HEK293 (cell line): ENCODE data around the gene PGPEP1.

Source experiments
- KLF1 ChIP-seq: fragments of 450-650 bp; formaldehyde crosslinking; IDR thresholded peaks from 2 replicates; pipeline ENCODE4 v1.5.1; 2016; ENCODE audit warnings: missing biosample characterization, missing genetic modification characterization
- KLF9 ChIP-seq: fragments of 450-650 bp; formaldehyde crosslinking; IDR thresholded peaks from 2 replicates; pipeline ENCODE4 v1.5.1; 2016; ENCODE audit warnings: missing biosample characterization, missing genetic modification characterization, low read depth
- SP3 ChIP-seq: fragments of 450-650 bp; formaldehyde crosslinking; IDR thresholded peaks from 2 replicates; pipeline ENCODE4 v1.5.1; 2016; ENCODE audit warnings: missing biosample characterization, missing genetic modification characterization
- SP7 ChIP-seq: fragments of 450-650 bp; formaldehyde crosslinking; IDR thresholded peaks from 2 replicates; pipeline ENCODE4 v1.5.1; 2016; ENCODE audit warnings: missing biosample characterization, missing genetic modification characterization
- ZBTB20 ChIP-seq: fragments of 450-650 bp; formaldehyde crosslinking; IDR thresholded peaks from 2 replicates; pipeline ENCODE4 v1.5.1; 2016; ENCODE audit warnings: missing biosample characterization, missing genetic modification characterization
- ZBTB7A ChIP-seq: fragments of 450-650 bp; formaldehyde crosslinking; IDR thresholded peaks from 2 replicates; pipeline ENCODE4 v1.5.1; 2016; ENCODE audit warnings: low read depth, missing biosample characterization, missing genetic modification characterization
- ZFP69B ChIP-seq: fragments of 450-650 bp; formaldehyde crosslinking; IDR thresholded peaks from 2 replicates; pipeline ENCODE4 v1.5.1; 2016; ENCODE audit warnings: missing biosample characterization, missing genetic modification characterization
- ZNF133 ChIP-seq: fragments of 450-650 bp; formaldehyde crosslinking; IDR thresholded peaks from 2 replicates; pipeline ENCODE4 v1.5.1; 2016; ENCODE audit warnings: missing biosample characterization, missing genetic modification characterization
- ZNF16 ChIP-seq: fragments of 450-650 bp; formaldehyde crosslinking; IDR thresholded peaks from 2 replicates; pipeline ENCODE4 v1.5.1; 2016; ENCODE audit warnings: low read depth, missing biosample characterization, missing genetic modification characterization
- ZNF2 ChIP-seq: fragments of 450-650 bp; formaldehyde crosslinking; IDR thresholded peaks from 2 replicates; pipeline ENCODE4 v1.5.1; 2016; ENCODE audit warnings: missing biosample characterization, missing genetic modification characterization
- ZNF202 ChIP-seq: fragments of 450-650 bp; formaldehyde crosslinking; IDR thresholded peaks from 2 replicates; pipeline ENCODE4 v1.5.1; 2016; ENCODE audit warnings: missing biosample characterization, missing genetic modification characterization, borderline replicate concordance
- ZNF433 ChIP-seq: fragments of 450-650 bp; formaldehyde crosslinking; IDR thresholded peaks from 2 replicates; pipeline ENCODE4 v1.5.1; 2016; ENCODE audit warnings: missing biosample characterization, missing genetic modification characterization, low read depth
- ZNF600 ChIP-seq: fragments of 450-650 bp; formaldehyde crosslinking; IDR thresholded peaks from 2 replicates; pipeline ENCODE4 v1.5.1; 2016; ENCODE audit warnings: missing biosample characterization, missing genetic modification characterization
- ZNF629 ChIP-seq: fragments of 450-650 bp; formaldehyde crosslinking; IDR thresholded peaks from 2 replicates; pipeline ENCODE4 v1.5.1; 2017; ENCODE audit warnings: missing biosample characterization, missing genetic modification characterization
- TF ChIP-seq, protein P1 (sequence below): fragments of 450-650 bp; formaldehyde crosslinking; IDR thresholded peaks from 2 replicates; pipeline ENCODE4 v1.5.1; 2016; ENCODE audit warnings: missing biosample characterization, missing genetic modification characterization
- TF ChIP-seq, protein P2 (sequence below): fragments of 450-650 bp; formaldehyde crosslinking; IDR thresholded peaks from 2 replicates; pipeline ENCODE4 v1.5.1; 2016; ENCODE audit warnings: missing biosample characterization, missing genetic modification characterization
- TF ChIP-seq, protein P3 (sequence below): fragments of 450-650 bp; formaldehyde crosslinking; IDR thresholded peaks from 2 replicates; pipeline ENCODE4 v1.5.1; 2016; ENCODE audit warnings: missing biosample characterization, missing genetic modification characterization
- TF ChIP-seq, protein P4 (sequence below): fragments of 450-650 bp; formaldehyde crosslinking; IDR thresholded peaks from 2 replicates; pipeline ENCODE4 v1.5.1; 2016; ENCODE audit warnings: missing biosample characterization, missing genetic modification characterization
- TF ChIP-seq, protein P5 (sequence below): fragments of 450-650 bp; formaldehyde crosslinking; IDR thresholded peaks from 2 replicates; pipeline ENCODE4 v1.5.1; 2016; ENCODE audit warnings: missing biosample characterization, missing genetic modification characterization
- TF ChIP-seq, protein P6 (sequence below): fragments of 450-650 bp; formaldehyde crosslinking; IDR thresholded peaks from 2 replicates; pipeline ENCODE4 v1.5.1; 2016; ENCODE audit warnings: missing biosample characterization, missing genetic modification characterization, borderline replicate concordance
- TF ChIP-seq, protein P7 (sequence below): fragments of 450-650 bp; formaldehyde crosslinking; IDR thresholded peaks from 2 replicates; pipeline ENCODE4 v1.5.1; 2016; ENCODE audit warnings: missing biosample characterization, missing genetic modification characterization
- TF ChIP-seq, protein P8 (sequence below): IDR thresholded peaks from 2 replicates; pipeline ENCODE4 v1.6.1; 2011; ENCODE audit warnings: mild to moderate bottlenecking, low read depth, low read length, borderline replicate concordance

PGPEP1 gene

DNA sequence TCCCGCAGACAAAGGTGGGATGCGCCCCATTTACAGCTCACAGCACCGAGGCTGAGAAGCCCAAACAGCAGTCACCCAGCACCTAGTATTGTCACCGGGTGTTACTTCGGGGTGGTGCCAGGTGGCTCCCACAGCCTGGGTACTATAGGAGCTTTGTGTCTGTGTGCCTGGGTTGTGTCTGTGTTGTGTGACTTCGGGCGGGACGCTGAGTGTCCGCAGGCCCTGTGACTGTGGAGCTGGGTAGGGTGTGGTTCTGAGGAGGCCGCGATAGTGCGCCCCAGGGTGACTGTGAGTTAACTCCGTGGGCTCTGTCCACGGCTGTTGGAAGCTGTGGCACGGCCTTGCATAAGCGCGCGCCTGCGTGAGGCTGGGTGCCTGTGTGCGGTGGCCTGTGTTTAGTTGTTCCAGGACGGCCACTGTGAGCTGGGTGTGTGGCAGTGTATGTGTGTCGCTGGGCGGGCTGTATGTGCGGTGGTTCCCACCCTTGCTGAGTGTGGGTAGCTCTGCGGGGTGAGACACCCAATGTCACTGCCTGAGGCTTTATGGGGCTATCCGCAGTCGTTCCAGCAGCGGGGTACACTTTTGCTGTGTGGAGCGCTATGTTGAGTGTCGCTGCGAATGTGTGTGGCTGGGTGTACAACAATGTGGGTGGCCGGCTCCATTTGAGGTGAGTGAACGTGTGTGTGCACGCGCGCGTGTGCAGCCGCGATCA, 78.2 kb downstream of the PGPEP1 start (continued):
- TF ChIP-seq ZNF629 (tag by site-specific recombination) (peak; percentile 60), ZFP69B (tag by site-specific recombination) (peak; percentile 95), ZNF202 (tag by site-specific recombination) (no peak), ZNF2 (peak; percentile 83), ZNF600 (tag by site-specific recombination) (peak; percentile 87), ZBTB7A (tag by site-specific recombination) (no peak; the same call in 1 of the 2 replicates), SP3 (tag by site-specific recombination) (peak; percentile 44; the same call in 1 of the 2 replicates), ZBTB20 (tag by site-specific recombination) (peak; percentile 13; the same call in 1 of the 2 replicates), ZNF16 (tag by site-specific recombination) (no peak), ZNF433 (no peak), KLF1 (tag by site-specific recombination) (peak; percentile 73; the same call in 1 of the 2 replicates), SP7 (tag by site-specific recombination) (peak; percentile 72), KLF9 (tag by site-specific recombination) (peak; percentile 73), ZNF133 (tag by site-specific recombination) (no peak)
- TF ChIP-seq, protein P1, sequence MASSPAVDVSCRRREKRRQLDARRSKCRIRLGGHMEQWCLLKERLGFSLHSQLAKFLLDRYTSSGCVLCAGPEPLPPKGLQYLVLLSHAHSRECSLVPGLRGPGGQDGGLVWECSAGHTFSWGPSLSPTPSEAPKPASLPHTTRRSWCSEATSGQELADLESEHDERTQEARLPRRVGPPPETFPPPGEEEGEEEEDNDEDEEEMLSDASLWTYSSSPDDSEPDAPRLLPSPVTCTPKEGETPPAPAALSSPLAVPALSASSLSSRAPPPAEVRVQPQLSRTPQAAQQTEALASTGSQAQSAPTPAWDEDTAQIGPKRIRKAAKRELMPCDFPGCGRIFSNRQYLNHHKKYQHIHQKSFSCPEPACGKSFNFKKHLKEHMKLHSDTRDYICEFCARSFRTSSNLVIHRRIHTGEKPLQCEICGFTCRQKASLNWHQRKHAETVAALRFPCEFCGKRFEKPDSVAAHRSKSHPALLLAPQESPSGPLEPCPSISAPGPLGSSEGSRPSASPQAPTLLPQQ (tag by site-specific recombination): no peak; the same call in 1 of the 2 replicates
- TF ChIP-seq, protein P2, sequence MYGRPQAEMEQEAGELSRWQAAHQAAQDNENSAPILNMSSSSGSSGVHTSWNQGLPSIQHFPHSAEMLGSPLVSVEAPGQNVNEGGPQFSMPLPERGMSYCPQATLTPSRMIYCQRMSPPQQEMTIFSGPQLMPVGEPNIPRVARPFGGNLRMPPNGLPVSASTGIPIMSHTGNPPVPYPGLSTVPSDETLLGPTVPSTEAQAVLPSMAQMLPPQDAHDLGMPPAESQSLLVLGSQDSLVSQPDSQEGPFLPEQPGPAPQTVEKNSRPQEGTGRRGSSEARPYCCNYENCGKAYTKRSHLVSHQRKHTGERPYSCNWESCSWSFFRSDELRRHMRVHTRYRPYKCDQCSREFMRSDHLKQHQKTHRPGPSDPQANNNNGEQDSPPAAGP (tag by site-specific recombination): 0 out of 2 replicates have a peak, but pooled peaks have one; percentile 76
- TF ChIP-seq, protein P3, sequence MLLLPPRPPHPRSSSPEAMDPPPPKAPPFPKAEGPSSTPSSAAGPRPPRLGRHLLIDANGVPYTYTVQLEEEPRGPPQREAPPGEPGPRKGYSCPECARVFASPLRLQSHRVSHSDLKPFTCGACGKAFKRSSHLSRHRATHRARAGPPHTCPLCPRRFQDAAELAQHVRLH: 0 out of 2 replicates have a peak, but pooled peaks have one; percentile 20
- TF ChIP-seq, protein P4, sequence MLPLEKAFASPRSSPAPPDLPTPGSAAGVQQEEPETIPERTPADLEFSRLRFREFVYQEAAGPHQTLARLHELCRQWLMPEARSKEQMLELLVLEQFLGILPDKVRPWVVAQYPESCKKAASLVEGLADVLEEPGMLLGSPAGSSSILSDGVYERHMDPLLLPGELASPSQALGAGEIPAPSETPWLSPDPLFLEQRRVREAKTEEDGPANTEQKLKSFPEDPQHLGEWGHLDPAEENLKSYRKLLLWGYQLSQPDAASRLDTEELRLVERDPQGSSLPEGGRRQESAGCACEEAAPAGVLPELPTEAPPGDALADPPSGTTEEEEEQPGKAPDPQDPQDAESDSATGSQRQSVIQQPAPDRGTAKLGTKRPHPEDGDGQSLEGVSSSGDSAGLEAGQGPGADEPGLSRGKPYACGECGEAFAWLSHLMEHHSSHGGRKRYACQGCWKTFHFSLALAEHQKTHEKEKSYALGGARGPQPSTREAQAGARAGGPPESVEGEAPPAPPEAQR (tag by site-specific recombination): no peak
- TF ChIP-seq, protein P5, sequence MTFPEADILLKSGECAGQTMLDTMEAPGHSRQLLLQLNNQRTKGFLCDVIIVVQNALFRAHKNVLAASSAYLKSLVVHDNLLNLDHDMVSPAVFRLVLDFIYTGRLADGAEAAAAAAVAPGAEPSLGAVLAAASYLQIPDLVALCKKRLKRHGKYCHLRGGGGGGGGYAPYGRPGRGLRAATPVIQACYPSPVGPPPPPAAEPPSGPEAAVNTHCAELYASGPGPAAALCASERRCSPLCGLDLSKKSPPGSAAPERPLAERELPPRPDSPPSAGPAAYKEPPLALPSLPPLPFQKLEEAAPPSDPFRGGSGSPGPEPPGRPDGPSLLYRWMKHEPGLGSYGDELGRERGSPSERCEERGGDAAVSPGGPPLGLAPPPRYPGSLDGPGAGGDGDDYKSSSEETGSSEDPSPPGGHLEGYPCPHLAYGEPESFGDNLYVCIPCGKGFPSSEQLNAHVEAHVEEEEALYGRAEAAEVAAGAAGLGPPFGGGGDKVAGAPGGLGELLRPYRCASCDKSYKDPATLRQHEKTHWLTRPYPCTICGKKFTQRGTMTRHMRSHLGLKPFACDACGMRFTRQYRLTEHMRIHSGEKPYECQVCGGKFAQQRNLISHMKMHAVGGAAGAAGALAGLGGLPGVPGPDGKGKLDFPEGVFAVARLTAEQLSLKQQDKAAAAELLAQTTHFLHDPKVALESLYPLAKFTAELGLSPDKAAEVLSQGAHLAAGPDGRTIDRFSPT: peak; percentile 26
- TF ChIP-seq, protein P6, sequence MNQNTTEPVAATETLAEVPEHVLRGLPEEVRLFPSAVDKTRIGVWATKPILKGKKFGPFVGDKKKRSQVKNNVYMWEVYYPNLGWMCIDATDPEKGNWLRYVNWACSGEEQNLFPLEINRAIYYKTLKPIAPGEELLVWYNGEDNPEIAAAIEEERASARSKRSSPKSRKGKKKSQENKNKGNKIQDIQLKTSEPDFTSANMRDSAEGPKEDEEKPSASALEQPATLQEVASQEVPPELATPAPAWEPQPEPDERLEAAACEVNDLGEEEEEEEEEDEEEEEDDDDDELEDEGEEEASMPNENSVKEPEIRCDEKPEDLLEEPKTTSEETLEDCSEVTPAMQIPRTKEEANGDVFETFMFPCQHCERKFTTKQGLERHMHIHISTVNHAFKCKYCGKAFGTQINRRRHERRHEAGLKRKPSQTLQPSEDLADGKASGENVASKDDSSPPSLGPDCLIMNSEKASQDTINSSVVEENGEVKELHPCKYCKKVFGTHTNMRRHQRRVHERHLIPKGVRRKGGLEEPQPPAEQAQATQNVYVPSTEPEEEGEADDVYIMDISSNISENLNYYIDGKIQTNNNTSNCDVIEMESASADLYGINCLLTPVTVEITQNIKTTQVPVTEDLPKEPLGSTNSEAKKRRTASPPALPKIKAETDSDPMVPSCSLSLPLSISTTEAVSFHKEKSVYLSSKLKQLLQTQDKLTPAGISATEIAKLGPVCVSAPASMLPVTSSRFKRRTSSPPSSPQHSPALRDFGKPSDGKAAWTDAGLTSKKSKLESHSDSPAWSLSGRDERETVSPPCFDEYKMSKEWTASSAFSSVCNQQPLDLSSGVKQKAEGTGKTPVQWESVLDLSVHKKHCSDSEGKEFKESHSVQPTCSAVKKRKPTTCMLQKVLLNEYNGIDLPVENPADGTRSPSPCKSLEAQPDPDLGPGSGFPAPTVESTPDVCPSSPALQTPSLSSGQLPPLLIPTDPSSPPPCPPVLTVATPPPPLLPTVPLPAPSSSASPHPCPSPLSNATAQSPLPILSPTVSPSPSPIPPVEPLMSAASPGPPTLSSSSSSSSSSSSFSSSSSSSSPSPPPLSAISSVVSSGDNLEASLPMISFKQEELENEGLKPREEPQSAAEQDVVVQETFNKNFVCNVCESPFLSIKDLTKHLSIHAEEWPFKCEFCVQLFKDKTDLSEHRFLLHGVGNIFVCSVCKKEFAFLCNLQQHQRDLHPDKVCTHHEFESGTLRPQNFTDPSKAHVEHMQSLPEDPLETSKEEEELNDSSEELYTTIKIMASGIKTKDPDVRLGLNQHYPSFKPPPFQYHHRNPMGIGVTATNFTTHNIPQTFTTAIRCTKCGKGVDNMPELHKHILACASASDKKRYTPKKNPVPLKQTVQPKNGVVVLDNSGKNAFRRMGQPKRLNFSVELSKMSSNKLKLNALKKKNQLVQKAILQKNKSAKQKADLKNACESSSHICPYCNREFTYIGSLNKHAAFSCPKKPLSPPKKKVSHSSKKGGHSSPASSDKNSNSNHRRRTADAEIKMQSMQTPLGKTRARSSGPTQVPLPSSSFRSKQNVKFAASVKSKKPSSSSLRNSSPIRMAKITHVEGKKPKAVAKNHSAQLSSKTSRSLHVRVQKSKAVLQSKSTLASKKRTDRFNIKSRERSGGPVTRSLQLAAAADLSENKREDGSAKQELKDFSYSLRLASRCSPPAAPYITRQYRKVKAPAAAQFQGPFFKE: no peak
- TF ChIP-seq, protein P7, sequence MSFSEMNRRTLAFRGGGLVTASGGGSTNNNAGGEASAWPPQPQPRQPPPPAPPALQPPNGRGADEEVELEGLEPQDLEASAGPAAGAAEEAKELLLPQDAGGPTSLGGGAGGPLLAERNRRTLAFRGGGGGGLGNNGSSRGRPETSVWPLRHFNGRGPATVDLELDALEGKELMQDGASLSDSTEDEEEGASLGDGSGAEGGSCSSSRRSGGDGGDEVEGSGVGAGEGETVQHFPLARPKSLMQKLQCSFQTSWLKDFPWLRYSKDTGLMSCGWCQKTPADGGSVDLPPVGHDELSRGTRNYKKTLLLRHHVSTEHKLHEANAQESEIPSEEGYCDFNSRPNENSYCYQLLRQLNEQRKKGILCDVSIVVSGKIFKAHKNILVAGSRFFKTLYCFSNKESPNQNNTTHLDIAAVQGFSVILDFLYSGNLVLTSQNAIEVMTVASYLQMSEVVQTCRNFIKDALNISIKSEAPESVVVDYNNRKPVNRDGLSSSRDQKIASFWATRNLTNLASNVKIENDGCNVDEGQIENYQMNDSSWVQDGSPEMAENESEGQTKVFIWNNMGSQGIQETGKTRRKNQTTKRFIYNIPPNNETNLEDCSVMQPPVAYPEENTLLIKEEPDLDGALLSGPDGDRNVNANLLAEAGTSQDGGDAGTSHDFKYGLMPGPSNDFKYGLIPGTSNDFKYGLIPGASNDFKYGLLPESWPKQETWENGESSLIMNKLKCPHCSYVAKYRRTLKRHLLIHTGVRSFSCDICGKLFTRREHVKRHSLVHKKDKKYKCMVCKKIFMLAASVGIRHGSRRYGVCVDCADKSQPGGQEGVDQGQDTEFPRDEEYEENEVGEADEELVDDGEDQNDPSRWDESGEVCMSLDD (tag by site-specific recombination): peak; percentile 80
- TF ChIP-seq, protein P8, sequence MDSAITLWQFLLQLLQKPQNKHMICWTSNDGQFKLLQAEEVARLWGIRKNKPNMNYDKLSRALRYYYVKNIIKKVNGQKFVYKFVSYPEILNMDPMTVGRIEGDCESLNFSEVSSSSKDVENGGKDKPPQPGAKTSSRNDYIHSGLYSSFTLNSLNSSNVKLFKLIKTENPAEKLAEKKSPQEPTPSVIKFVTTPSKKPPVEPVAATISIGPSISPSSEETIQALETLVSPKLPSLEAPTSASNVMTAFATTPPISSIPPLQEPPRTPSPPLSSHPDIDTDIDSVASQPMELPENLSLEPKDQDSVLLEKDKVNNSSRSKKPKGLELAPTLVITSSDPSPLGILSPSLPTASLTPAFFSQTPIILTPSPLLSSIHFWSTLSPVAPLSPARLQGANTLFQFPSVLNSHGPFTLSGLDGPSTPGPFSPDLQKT: no peak
